Neural progenitor cell (in vitro differentiated cells): Measurements from ENCODE around the gene LRRC72.

Experiments
- CTCF ChIP-seq: fragments of 200-600 bp; sonication (generic); IDR thresholded peaks from 2 replicates; pipeline ENCODE4 v1.5.1; 2017; ENCODE audit warnings: antibody characterized with exemption, mild to moderate bottlenecking
- EZH2 ChIP-seq: fragments of 200-600 bp; sonication (generic); IDR thresholded peaks from 2 replicates; pipeline ENCODE4 v1.6.1; 2017; ENCODE audit warnings: antibody characterized with exemption, mild to moderate bottlenecking, moderate library complexity
- EZH2phosphoT487 ChIP-seq: fragments of 200-600 bp; sonication (generic); IDR thresholded peaks from 2 replicates; pipeline ENCODE4 v1.6.1; 2017; ENCODE audit warnings: antibody characterized with exemption

- no peak for TF ChIP-seq CTCF
- no peak for TF ChIP-seq EZH2
- TF ChIP-seq EZH2phosphoT487 = no peak
These were observed 33.4 kb upstream of the LRRC72 start for GRCh38 chr7:16493266-16493665.
